ENCODE results near the gene CTNNA3. TPM values are rescaled to one million over a fixed set of nuclear protein-coding genes. Genes with fewer than 3 reads are reported as not detected.

Gene CTNNA3
- total and polyA plus RNA-seq, 2 of the 4 experiments (the other 2 are of a cell fraction) = 0.19 to 0.90 TPM

DNA sequence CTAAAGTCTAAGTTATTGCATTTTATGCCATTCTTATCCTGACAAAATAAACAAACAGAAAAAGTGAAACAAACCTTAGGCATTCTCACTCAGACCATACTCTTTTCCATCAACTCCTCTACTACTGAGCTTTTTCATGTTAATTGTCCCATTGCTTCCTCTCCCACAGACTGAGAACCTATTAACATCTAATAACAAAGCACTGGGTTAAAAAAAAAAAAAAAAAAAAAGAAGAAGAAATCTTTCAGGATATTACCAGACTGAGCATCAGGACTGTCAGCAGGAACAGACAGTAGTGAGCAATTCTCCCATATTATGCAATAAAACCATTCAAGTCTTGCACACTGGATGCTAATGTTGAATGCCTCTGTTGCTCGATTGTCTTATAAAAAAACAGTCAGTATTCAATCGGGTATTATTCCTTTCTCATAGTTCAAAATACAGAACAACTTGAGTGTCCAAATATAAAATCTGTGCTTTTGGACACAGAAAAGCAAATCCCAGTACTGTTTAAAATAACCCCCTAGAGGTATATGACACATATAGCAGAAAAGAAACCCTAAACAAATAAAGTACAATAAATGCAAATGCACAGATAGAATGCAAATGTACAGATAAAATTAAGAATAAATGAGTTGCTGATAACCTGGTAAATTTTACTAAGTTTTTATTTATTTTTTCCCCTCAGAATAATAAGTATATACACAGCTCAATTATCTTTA is 1301.5 kb downstream of the CTNNA3 start:
- no peak overlapping the region for H4K5ac ChIP-seq (ENCODE audit: low read depth, low read length)
- H2BK15ac ChIP-seq (ENCODE audit: low read depth, low read length) = no peak overlapping the region
- no peaks in the 10 kb centered on the region for H4K20me1 ChIP-seq (ENCODE audit: insufficient read depth, low read length)
- H3K4ac ChIP-seq (ENCODE audit: low read depth, low read length) = no peak overlapping the region
- H3K27me3 ChIP-seq (ENCODE audit: control insufficient read depth, insufficient read depth, low read length) = no peaks in the 10 kb centered on the region
- no peak overlapping the region for H4K91ac ChIP-seq (ENCODE audit: insufficient read depth, low read depth, low read length)
- no peak overlapping the region for H2AFZ ChIP-seq (replicated peaks; ENCODE audit: low read length, poor library complexity)
- no peaks in the 10 kb centered on the region for H3K79me1 ChIP-seq (ENCODE audit: low read depth in 1 of 2, low read length in 2 of 2)
- no peak overlapping the region for H2BK20ac ChIP-seq (ENCODE audit: low read depth, low read length)
- no peak overlapping the region for H3K4me2 ChIP-seq (ENCODE audit: low read depth, low read length)
- CTCF ChIA-PET = no interaction called here
- no peaks in the 10 kb centered on the region for H3K9me1 ChIP-seq (ENCODE audit: insufficient read depth, low read length)
- no peak overlapping the region for H2AK9ac ChIP-seq (replicated peaks; ENCODE audit: low read depth, low read length, poor library complexity)
- POLR2A ChIA-PET (ENCODE audit: unreplicated experiment) = no interaction called here
- H3K27ac ChIP-seq (ENCODE audit: insufficient read depth, low read length) = no peak overlapping the region
- no peak overlapping the region for H3K9ac ChIP-seq (ENCODE audit: low read depth, low read length)
- dilution Hi-C loops (cut with HindIII; ENCODE audit: low sequenced_read_pairs, unreplicated experiment) = no loop called here
- H3K23ac ChIP-seq (ENCODE audit: low read depth, low read length) = no peak overlapping the region
- H2AK5ac ChIP-seq (ENCODE audit: low read depth, low read length) = no peak overlapping the region
- H3K4me3 ChIP-seq (ENCODE audit: insufficient read depth, low read depth, low read length) = no peak overlapping the region
- no peak for ATAC-seq (ENCODE audit: low read depth)
- H4K8ac ChIP-seq (ENCODE audit: low read depth in 2 of 2, low read length in 2 of 2) = no peak overlapping the region
- H2BK5ac ChIP-seq (ENCODE audit: low read depth, low read length, poor library complexity, severe bottlenecking) = no peak overlapping the region
- BruUV-seq (replicated peaks) = no TSS peak
- TF ChIP-seq NFE2L2 (IDR thresholded peaks at IDR 0.05; ENCODE audit: low read depth, low read length) = no peak
- no peak for TF ChIP-seq RCOR1 (IDR thresholded peaks at IDR 0.05; ENCODE audit: insufficient replicate concordance, low read length)
- 80% methylated on average over 1 of the region's 2 CpGs; no CpG with 5 or more reads in 1 of the 2 experiments for WGBS, 2 experiments (ENCODE audit: extremely low coverage in 2 of 2, insufficient read length in 1 of 2)
- no peaks in the 10 kb centered on the region for H3K36me3 ChIP-seq (ENCODE audit: control insufficient read depth, insufficient read depth, low read length)
- intact Hi-C loops (cut with micrococcal nuclease) = no loop called here
- H3K14ac ChIP-seq (replicated peaks; ENCODE audit: low read depth, low read length) = no peak overlapping the region
- in situ Hi-C loops (cut with MboI; ENCODE audit: low sequenced_read_pairs) = no loop called here
- no peaks in the 10 kb centered on the region for H3K4me1 ChIP-seq (ENCODE audit: control insufficient read depth, insufficient read depth, low read length)
- no peak overlapping the region for H3K18ac ChIP-seq (ENCODE audit: low read depth, low read length)
- H3K56ac ChIP-seq (ENCODE audit: extremely low read depth, insufficient read depth, low read length) = no peak overlapping the region
- DNase-seq = no peak
- H3K9me3 ChIP-seq (ENCODE audit: control insufficient read depth, insufficient read depth, low read length) = no peaks in the 10 kb centered on the region
- H2BK120ac ChIP-seq (ENCODE audit: low read depth, low read length) = no peak overlapping the region
